SK-N-SH (cell line): Measurements from ENCODE around the gene SREBF2. TPM values are rescaled to one million over a fixed set of nuclear protein-coding genes. Genes with fewer than 3 reads are reported as not detected.

ENCODE experiments used
- CTCF ChIA-PET: fragments of 300-600, 350-600 bp; formaldehyde crosslinking; extraction: SDS; loops from one replicate; lab custom pipeline; 2021; lab: Yijun Ruan, JAX
- POLR2A ChIA-PET: fragments of 350-600 bp; sonication (Branson Sonifier 250); formaldehyde crosslinking; extraction: SDS; loops from one replicate; lab custom pipeline; 2020; ENCODE audit warnings: antibody characterized with exemption, inconsistent platforms; lab: Yijun Ruan, JAX
- DNase-seq: peaks from one replicate; pipeline ENCODE4 v3.0.0; 2012
- H2AFZ ChIP-seq: fragments of 200-600 bp; sonication (generic); 2 replicates; pipeline ENCODE4 v1.8.1; 2016; ENCODE audit warnings: antibody characterized with exemption, mild to moderate bottlenecking, low read depth
- H3F3A ChIP-seq: fragments of 200-600 bp; sonication (generic); replicated peaks from 2 replicates; pipeline ENCODE3; 2016; ENCODE audit warnings: antibody characterized with exemption, mild to moderate bottlenecking; ENCODE audit not compliant: insufficient read depth
- H3K27ac ChIP-seq, 2 experiments: fragments of 200-500 bp in 1 of 2; fragments of 200-600 bp in 1 of 2; sonication (Bioruptor generic) in 1 of 2; sonication (generic), shearing (Covaris generic) in 1 of 2; 2 replicates each; pipeline versions ENCODE4 v1.5.1 to v1.6.1; 2014 to 2016; ENCODE audit warnings: low read depth in 2 of 2, inconsistent platforms in 1 of 2, low read length in 1 of 2, mild to moderate bottlenecking in 1 of 2, mixed read lengths in 1 of 2
- H3K27me3 ChIP-seq: fragments of 200-600 bp; sonication (generic), shearing (Covaris generic); 2 replicates; pipeline ENCODE4 v1.6.1; 2016; ENCODE audit warnings: mixed run types; ENCODE audit not compliant: insufficient read depth
- H3K36me3 ChIP-seq, 2 experiments: fragments of 200-500 bp in 1 of 2; fragments of 200-600 bp in 1 of 2; sonication (Bioruptor generic) in 1 of 2; sonication (generic) in 1 of 2; replicated peaks in 1 of 2; 2 replicates each; pipeline versions ENCODE3 to v1.5.1; 2014 to 2016; ENCODE audit warnings: low read length in 1 of 2, mild to moderate bottlenecking in 1 of 2; ENCODE audit not compliant: insufficient read depth in 2 of 2, control insufficient read depth in 1 of 2
- H3K4me1 ChIP-seq, 2 experiments: fragments of 200-500 bp in 1 of 2; fragments of 200-600 bp in 1 of 2; sonication (Bioruptor generic) in 1 of 2; sonication (generic), shearing (Covaris generic) in 1 of 2; 2 replicates each; pipeline versions ENCODE4 v1.5.1 to v1.6.1; 2014 to 2016; ENCODE audit warnings: low read depth in 1 of 2, low read length in 1 of 2, mixed run types in 1 of 2; ENCODE audit not compliant: insufficient read depth in 2 of 2, control insufficient read depth in 1 of 2
- H3K4me2 ChIP-seq: fragments of 200-600 bp; sonication (generic), shearing (Covaris generic); 2 replicates; pipeline ENCODE4 v1.6.1; 2017; ENCODE audit warnings: mixed run types
- H3K4me3 ChIP-seq, 2 experiments: fragments of 200-500 bp in 1 of 2; fragments of 200-600 bp in 1 of 2; sonication (Bioruptor generic) in 1 of 2; sonication (generic), shearing (Covaris generic) in 1 of 2; 2 replicates each; pipeline versions ENCODE4 v1.5.1 to v1.8.1; 2014 to 2016; ENCODE audit warnings: low read depth in 2 of 2, inconsistent platforms in 1 of 2, low read length in 1 of 2, mild to moderate bottlenecking in 1 of 2, mixed read lengths in 1 of 2, moderate library complexity in 1 of 2
- H3K79me2 ChIP-seq: fragments of 200-600 bp; sonication (generic); 2 replicates; pipeline ENCODE4 v1.8.1; 2017; ENCODE audit warnings: mild to moderate bottlenecking; ENCODE audit not compliant: insufficient read depth
- H3K9ac ChIP-seq: fragments of 200-600 bp; sonication (generic); 2 replicates; pipeline ENCODE4 v1.6.1; 2017; ENCODE audit warnings: mixed run types
- H3K9me2 ChIP-seq: fragments of 200-600 bp; sonication (generic); 2 replicates; pipeline ENCODE4 v1.6.1; 2017; ENCODE audit warnings: mixed run types
- H3K9me3 ChIP-seq: fragments of 200-600 bp; sonication (generic); 2 replicates; pipeline ENCODE4 v1.6.1; 2017; ENCODE audit warnings: mixed run types, mild to moderate bottlenecking, moderate library complexity
- H4K20me1 ChIP-seq: fragments of 200-600 bp; sonication (generic); 2 replicates; pipeline ENCODE4 v1.6.1; 2017; ENCODE audit warnings: mild to moderate bottlenecking, mixed run types; ENCODE audit not compliant: insufficient read depth
- CHD2 ChIP-seq: fragments of 150-350 bp; IDR thresholded peaks from 2 replicates; pipeline ENCODE4 v1.6.1; 2018; ENCODE audit warnings: low read length; ENCODE audit not compliant: partially characterized antibody
- EZH2phosphoT487 ChIP-seq: fragments of 200-600 bp; sonication (generic); IDR thresholded peaks from 2 replicates; pipeline ENCODE4 v1.6.1; 2017; ENCODE audit warnings: low read depth, mixed run types, mild to moderate bottlenecking, antibody characterized with exemption, moderate library complexity, borderline replicate concordance
- FOSL2 ChIP-seq: IDR thresholded peaks from 2 replicates; pipeline ENCODE4 v1.4.0; 2012; ENCODE audit warnings: low read depth, mild to moderate bottlenecking, moderate library complexity, borderline replicate concordance
- FOXM1 ChIP-seq: IDR thresholded peaks from 2 replicates; pipeline ENCODE4 v1.4.0; 2012; ENCODE audit warnings: low read depth, mild to moderate bottlenecking
- GATA2 ChIP-seq: sonication (generic); formaldehyde crosslinking; IDR thresholded peaks from 2 replicates; pipeline ENCODE4 v1.5.0; 2020; ENCODE audit warnings: mild to moderate bottlenecking, missing genetic modification reagents
- JUND ChIP-seq: IDR thresholded peaks from 2 replicates; pipeline ENCODE4 v1.4.0; 2012
- MXI1 ChIP-seq: IDR thresholded peaks from 2 replicates; pipeline ENCODE4 v1.6.1; 2012; ENCODE audit warnings: mild to moderate bottlenecking, low read depth, low read length, improper control_type of control experiment
- NRF1 ChIP-seq: IDR thresholded peaks from 2 replicates; pipeline ENCODE4 v1.6.1; 2012; ENCODE audit warnings: low read depth, mild to moderate bottlenecking, low read length
- POLR2AphosphoS5 ChIP-seq: IDR thresholded peaks from 2 replicates; pipeline ENCODE4 v1.6.1; 2012; ENCODE audit warnings: low read depth, low read length
- RCOR1 ChIP-seq: fragments of 150-350 bp; IDR thresholded peaks from 2 replicates; pipeline ENCODE4 v1.6.1; 2017; ENCODE audit warnings: antibody characterized with exemption, low read length
- RXRA ChIP-seq: IDR thresholded peaks from 2 replicates; pipeline ENCODE4 v1.4.0; 2012; ENCODE audit warnings: low read depth, mild to moderate bottlenecking, borderline replicate concordance
- SIN3A ChIP-seq: IDR thresholded peaks from 2 replicates; pipeline ENCODE4 v1.6.1; 2012; ENCODE audit warnings: low read depth, mild to moderate bottlenecking, low read length, moderate library complexity, borderline replicate concordance
- SMC3 ChIP-seq: IDR thresholded peaks from 2 replicates; pipeline ENCODE4 v1.6.1; 2012; ENCODE audit warnings: low read depth, low read length, improper control_type of control experiment
- TAF1 ChIP-seq: IDR thresholded peaks from 2 replicates; pipeline ENCODE4 v1.6.1; 2012; ENCODE audit warnings: low read depth, mild to moderate bottlenecking, low read length, moderate library complexity, borderline replicate concordance
- TCF12 ChIP-seq: IDR thresholded peaks from 2 replicates; pipeline ENCODE4 v1.4.0; 2012
- TEAD4 ChIP-seq: IDR thresholded peaks from 2 replicates; pipeline ENCODE4 v1.4.0; 2012; ENCODE audit warnings: mild to moderate bottlenecking, borderline replicate concordance; ENCODE audit not compliant: insufficient read depth
- WGBS: methylation state at CpG from one replicate; pipeline ENCODE4 v1.1.6; 2017; ENCODE audit warnings: low lambda C conversion rate; 5-methylcytosine and 5-hydroxymethylcytosine counted together
- polyA plus RNA-seq, 3 experiments: library from polyadenylated mRNA; depleted of rRNA; stranded (reverse); fragments of >200 nt; gene quantifications; 2 replicates each; pipeline ENCODE4 v1.2.3, GENCODE V29; 2012
- TF ChIP-seq, protein P1 (sequence below): IDR thresholded peaks from 2 replicates; pipeline ENCODE4; 2012
- TF ChIP-seq, protein P2 (sequence below): fragments of 200-600 bp; sonication (generic); IDR thresholded peaks from 2 replicates; pipeline ENCODE4 v1.6.1; 2017; ENCODE audit warnings: antibody characterized with exemption, mild to moderate bottlenecking, moderate library complexity
- TF ChIP-seq, protein P3 (sequence below): IDR thresholded peaks from 2 replicates; pipeline ENCODE4 v1.4.0; 2012; ENCODE audit warnings: low read depth, borderline replicate concordance
- TF ChIP-seq, protein P4 (sequence below): fragments of 150-350 bp; IDR thresholded peaks from 2 replicates; pipeline ENCODE4 v1.6.1; 2017; ENCODE audit warnings: antibody characterized with exemption, low read length, low read depth, borderline replicate concordance

SREBF2 gene
- polyA plus RNA-seq, 1 of the 3 experiments (the other 2 are of a cell fraction), result 7.5 TPM

DNA sequence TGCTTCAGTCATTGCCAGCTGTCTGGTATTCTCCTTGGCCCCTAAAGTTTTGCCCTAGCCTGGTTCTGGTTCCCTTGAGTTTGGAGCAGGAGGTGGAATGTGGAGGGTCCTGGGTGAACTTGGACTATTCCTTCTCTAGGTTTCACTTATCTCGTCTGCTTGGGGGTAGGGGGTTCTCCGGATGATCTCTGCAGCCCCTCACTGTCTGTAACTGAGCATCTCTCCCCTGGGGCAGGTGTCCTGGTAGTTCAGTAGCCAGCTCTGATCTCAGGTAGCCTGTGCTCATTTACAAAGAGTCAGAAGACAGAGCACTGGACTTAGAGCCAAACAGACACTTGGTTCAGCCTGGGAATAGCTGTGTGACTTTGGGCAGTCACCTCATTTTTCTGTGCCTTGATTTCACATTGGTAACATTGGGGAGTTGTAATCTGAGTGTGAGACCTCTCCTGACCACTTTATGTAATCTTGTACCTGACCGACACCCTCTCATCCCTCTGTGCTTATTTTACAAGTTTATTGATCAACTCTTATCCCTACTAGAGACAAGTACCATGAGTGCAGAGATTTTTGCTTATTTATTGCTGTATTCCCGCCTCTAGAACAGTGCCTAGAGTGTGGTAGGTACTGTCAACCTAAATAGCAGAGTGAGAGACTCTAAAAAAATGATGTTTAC lies 31.6 kb upstream of the SREBF2 start:
- H3F3A ChIP-seq, result no peaks in the 10 kb centered on the region
- H3K9me2 ChIP-seq, result no peaks in the 10 kb centered on the region
- TF ChIP-seq CHD2 (no peak), TEAD4 (no peak), MXI1 (no peak), SMC3 (no peak), GATA2 (CRISPR knock-in tag) (no peak), TAF1 (no peak), FOXM1 (no peak), POLR2AphosphoS5 (no peak), NRF1 (no peak)
- TF ChIP-seq, protein P1, sequence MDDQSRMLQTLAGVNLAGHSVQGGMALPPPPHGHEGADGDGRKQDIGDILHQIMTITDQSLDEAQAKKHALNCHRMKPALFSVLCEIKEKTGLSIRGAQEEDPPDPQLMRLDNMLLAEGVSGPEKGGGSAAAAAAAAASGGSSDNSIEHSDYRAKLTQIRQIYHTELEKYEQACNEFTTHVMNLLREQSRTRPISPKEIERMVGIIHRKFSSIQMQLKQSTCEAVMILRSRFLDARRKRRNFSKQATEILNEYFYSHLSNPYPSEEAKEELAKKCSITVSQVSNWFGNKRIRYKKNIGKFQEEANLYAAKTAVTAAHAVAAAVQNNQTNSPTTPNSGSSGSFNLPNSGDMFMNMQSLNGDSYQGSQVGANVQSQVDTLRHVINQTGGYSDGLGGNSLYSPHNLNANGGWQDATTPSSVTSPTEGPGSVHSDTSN, result no peak
- TF ChIP-seq, protein P2, sequence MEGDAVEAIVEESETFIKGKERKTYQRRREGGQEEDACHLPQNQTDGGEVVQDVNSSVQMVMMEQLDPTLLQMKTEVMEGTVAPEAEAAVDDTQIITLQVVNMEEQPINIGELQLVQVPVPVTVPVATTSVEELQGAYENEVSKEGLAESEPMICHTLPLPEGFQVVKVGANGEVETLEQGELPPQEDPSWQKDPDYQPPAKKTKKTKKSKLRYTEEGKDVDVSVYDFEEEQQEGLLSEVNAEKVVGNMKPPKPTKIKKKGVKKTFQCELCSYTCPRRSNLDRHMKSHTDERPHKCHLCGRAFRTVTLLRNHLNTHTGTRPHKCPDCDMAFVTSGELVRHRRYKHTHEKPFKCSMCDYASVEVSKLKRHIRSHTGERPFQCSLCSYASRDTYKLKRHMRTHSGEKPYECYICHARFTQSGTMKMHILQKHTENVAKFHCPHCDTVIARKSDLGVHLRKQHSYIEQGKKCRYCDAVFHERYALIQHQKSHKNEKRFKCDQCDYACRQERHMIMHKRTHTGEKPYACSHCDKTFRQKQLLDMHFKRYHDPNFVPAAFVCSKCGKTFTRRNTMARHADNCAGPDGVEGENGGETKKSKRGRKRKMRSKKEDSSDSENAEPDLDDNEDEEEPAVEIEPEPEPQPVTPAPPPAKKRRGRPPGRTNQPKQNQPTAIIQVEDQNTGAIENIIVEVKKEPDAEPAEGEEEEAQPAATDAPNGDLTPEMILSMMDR, result no peak
- no peak overlapping the region for H3K27ac ChIP-seq
- peaks cover 0 to 9% of the 10 kb centered on the region in 2 experiments; a peak in 2 of 4 replicates for H3K4me1 ChIP-seq
- H2AFZ ChIP-seq, result peak overlapping the region; percentile 91; the same call in 1 of the 2 replicates
- H3K79me2 ChIP-seq, result 0 out of 2 replicates have a peak, but pooled peaks cover 6% of the 10 kb centered on the region
- no peaks in the 10 kb centered on the region for H3K9me3 ChIP-seq
- peak; percentile 10 for DNase-seq
- H3K4me2 ChIP-seq, result peak overlapping the region; percentile 83
- peak overlapping the region; percentile 64; the same call in 1 of the 2 replicates for H3K9ac ChIP-seq
- H3K36me3 ChIP-seq, result no peaks in the 10 kb centered on the region
- WGBS, result 62% methylated on average over 3 of the region's 4 CpGs
- peak overlapping the region; percentile 71 to 72 for H3K4me3 ChIP-seq
- no peaks in the 10 kb centered on the region for H4K20me1 ChIP-seq
- CTCF ChIA-PET, result interaction anchor here (2.8 kb wide), 1 partner anchor 104 kb away, joined by 18 read pairs; no protein-coding TSS in a partner anchor
- POLR2A ChIA-PET, result interaction anchor here (1.0 kb wide), 1 partner anchor 104 kb away, joined by 4 read pairs; no protein-coding TSS in a partner anchor
- H3K27me3 ChIP-seq, result no peaks in the 10 kb centered on the region

DNA sequence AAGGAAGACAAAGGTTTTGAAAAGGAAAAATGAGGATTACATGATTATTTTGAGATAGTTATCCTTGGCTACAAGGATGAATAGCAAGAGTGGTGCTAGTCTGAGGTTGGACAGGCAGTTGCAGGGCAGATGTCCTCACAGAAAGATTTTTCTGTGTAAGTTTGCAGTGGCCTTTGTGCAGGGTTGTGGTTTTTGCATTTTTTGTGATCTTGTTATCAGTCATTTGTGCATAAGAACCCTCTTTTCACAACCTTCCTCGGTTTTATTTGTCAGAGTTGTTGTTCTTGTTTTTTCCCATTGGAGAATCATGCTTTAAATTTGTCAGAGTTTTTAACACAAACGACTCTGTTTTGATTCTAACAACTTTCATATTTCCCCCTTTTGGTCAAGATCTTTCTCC lies 31.0 kb upstream of the SREBF2 start:
- DNase-seq, result no peak
- Histone ChIP-seq H3K36me3 (no peaks in the 10 kb centered on the region), H3K27me3 (no peaks in the 10 kb centered on the region), H3K4me3 (no peak overlapping the region), H3K9ac (no peak overlapping the region), H3K79me2 (0 out of 2 replicates have a peak, but pooled peaks cover 6% of the 10 kb centered on the region), H4K20me1 (no peaks in the 10 kb centered on the region), H3K27ac (no peak overlapping the region), H3F3A (no peaks in the 10 kb centered on the region), H3K9me2 (no peaks in the 10 kb centered on the region), H2AFZ (no peak overlapping the region), H3K4me2 (0 out of 2 replicates have a peak overlapping the region, but pooled peaks have one; percentile 83), H3K9me3 (no peaks in the 10 kb centered on the region), H3K4me1 (peaks cover 0 to 9% of the 10 kb centered on the region in 2 experiments; a peak in 2 of 4 replicates)
- ChIA-PET CTCF (no interaction called here), POLR2A (no interaction called here)
- no peak for TF ChIP-seq NRF1
- TF ChIP-seq JUND, result no peak
- no peak for TF ChIP-seq TAF1
- TF ChIP-seq, protein P3, sequence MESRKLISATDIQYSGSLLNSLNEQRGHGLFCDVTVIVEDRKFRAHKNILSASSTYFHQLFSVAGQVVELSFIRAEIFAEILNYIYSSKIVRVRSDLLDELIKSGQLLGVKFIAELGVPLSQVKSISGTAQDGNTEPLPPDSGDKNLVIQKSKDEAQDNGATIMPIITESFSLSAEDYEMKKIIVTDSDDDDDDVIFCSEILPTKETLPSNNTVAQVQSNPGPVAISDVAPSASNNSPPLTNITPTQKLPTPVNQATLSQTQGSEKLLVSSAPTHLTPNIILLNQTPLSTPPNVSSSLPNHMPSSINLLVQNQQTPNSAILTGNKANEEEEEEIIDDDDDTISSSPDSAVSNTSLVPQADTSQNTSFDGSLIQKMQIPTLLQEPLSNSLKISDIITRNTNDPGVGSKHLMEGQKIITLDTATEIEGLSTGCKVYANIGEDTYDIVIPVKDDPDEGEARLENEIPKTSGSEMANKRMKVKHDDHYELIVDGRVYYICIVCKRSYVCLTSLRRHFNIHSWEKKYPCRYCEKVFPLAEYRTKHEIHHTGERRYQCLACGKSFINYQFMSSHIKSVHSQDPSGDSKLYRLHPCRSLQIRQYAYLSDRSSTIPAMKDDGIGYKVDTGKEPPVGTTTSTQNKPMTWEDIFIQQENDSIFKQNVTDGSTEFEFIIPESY, result no peak
- no peak for TF ChIP-seq SIN3A
- TF ChIP-seq RXRA, result no peak
- TF ChIP-seq EZH2phosphoT487, result no peak
- TF ChIP-seq, protein P1, result no peak
- TF ChIP-seq, protein P4, sequence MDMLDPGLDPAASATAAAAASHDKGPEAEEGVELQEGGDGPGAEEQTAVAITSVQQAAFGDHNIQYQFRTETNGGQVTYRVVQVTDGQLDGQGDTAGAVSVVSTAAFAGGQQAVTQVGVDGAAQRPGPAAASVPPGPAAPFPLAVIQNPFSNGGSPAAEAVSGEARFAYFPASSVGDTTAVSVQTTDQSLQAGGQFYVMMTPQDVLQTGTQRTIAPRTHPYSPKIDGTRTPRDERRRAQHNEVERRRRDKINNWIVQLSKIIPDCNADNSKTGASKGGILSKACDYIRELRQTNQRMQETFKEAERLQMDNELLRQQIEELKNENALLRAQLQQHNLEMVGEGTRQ, result no peak
- no peak for TF ChIP-seq TCF12
- TF ChIP-seq FOSL2, result no peak
- no peak for TF ChIP-seq CHD2
- no peak for TF ChIP-seq RCOR1
- WGBS, result 88% methylated on average over 2 of the region's 2 CpGs
